ENCODE data around the gene CUTA.
"Not testable (repeated sequence)": the region's sequence is repeated elsewhere in the genome, so short reads cannot be mapped to it uniquely, and the experiment has no call there.

The CUTA gene

DNA sequence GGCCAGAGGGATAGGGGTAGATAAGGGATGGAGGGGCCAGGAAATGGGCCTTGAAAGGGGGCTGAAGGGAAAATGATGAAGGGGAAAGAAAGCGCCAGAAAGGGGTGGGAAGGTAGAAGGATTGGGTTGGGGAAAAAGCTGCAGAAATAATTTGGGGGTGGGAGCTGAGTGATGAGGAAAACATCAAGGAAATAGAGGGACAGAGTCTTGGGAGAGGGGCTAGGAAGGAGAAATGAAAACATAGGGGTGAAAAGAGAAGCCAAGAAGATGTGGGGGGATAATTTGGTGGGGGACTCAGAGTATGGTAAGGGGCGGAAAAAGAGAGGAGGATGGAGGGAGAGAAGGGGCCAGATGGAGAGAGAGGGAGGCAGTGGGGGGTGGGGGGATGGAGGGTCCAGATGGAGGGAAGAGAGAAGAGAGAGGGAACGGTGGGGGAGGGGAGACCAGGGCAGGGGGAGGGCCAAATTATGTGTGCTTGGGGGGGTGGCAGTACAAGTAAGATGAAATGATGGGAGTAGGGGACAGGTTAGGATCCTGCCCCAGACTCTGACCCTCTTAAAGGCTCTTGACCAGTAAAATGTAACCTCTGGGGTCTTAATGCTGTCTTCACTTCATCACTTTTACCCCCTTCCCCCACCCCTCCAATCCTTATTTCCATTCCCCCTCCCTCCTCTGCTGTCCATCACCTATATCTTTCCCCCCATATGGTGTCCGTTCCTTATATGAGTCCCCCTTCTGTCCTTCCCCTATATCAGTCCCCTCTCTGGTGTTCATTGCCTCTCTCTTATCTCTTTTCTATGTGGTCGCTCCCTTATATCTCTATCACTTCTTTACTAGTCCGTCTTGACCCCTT lies 2.8 kb upstream of the CUTA start:
- DNase-seq: no peak

DNA sequence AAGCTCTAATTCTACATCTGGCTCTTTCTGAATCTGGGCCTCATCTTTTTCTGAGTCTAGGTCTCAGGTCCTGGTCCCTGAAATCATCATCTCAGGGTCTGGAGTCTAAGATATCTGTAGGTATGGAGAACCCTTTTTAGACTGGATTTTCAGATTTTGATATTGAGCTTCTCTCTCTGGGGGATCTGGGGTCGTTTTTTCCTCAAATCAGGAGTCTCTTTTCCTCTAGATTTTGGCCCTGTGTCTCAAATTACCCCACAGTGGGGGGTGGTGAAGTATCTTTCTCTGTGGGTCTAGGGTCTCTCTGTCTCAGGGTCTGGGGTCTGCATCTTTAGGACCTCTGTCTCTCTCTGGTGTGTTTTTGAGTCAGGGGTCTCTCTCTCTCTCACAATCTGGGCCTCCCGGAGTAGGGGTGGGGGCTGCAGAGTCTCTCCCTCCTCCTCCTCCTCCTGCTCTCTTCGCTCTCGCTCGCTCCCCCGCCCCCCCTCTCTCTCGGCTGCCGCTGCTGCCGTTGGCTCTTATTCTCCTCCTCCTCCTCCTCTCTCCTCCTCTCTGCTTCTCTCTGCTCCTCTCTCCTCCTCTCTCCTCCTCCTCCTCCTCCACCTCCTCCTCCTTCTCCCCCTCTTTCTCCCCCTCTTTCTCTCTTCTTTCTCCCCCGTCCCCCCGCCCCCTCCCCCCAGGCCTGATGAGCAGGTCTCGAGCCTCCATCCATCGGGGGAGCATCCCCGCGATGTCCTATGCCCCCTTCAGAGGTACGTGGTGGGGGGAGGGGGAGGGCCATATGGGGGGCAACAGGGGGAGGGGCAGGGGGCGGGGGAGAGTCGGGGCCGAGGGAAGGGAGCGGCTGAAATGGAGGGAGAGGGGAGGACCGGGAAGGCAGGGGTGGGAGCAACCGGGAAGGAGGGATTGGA lies 1.9 kb upstream of the CUTA start, which contains the start of gene SYNGAP1:
Gene SYNGAP1, plus strand, starts transcription at position 486 of the 911 bp plus-strand sequence. Its CDS starts 200 bp downstream, at position 686.
- peak; percentile 72 for DNase-seq

DNA sequence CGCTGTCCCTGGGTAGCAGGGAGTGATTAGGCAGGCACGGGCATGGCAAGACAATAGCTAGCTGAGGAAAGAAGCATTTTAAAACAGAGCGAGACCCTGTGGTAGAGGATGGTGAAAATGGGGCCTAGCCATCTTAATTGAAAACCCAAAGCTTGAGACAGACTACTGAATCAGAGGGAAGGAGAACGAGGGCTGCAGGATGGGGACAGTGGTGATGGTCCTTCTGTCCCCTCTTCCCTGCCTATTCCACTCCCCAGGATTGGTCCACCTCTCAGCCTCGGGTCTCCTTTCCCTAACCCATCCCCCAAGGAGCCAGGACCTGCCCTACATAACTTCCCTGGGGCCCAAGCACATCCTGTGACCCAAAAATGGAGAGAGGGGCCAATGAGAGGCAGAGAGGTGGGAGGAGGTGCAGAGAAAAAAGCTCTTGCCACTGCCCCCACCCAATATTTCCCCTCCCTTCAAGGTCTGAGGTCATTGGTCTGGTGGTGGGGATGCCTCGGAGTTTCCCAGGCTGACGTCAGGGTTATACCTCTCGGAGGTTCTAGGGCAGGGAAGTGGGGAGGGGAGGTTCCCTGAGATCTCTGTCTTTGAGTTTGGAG lies 884 bp upstream of the CUTA start:
- peak; percentile 67 for DNase-seq

DNA sequence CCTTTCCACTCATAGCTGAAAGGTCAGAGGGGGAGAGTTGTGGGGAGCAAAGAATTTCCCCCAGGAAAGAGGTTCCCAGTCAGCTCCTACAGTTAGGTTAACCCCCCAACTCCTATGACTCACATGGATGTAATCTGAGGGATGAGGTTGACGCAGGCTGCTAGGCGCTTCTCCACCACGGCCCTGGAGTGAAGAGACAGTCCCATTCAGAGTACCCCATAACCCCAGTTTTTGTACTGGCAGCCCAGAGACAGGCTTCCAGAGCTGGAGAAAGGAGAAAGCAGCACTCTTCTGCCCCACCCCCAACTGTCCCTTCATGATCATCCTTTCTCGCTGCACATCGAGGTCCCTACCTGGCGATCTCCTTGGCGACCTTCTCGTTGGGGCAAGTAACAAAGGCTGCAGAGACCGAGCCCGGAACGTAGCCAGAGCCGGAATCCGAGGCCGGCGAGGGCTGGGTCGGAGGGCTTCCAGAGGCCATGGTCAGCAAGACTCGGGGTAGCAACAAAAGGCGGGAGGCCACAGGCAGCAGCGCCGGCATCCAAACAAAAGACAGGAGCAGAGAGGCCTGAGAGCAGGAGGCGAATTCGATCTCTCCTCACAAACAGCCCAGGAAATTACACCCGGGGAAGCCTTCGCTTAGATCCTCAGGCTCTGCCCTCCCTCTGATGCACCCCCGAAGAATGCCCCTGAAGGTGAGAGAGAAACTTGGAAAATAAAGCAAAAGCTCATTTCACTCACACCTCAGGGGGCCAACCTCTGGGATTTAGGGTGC lies 592 bp downstream of the CUTA start:
- peak; percentile 59 for DNase-seq

DNA sequence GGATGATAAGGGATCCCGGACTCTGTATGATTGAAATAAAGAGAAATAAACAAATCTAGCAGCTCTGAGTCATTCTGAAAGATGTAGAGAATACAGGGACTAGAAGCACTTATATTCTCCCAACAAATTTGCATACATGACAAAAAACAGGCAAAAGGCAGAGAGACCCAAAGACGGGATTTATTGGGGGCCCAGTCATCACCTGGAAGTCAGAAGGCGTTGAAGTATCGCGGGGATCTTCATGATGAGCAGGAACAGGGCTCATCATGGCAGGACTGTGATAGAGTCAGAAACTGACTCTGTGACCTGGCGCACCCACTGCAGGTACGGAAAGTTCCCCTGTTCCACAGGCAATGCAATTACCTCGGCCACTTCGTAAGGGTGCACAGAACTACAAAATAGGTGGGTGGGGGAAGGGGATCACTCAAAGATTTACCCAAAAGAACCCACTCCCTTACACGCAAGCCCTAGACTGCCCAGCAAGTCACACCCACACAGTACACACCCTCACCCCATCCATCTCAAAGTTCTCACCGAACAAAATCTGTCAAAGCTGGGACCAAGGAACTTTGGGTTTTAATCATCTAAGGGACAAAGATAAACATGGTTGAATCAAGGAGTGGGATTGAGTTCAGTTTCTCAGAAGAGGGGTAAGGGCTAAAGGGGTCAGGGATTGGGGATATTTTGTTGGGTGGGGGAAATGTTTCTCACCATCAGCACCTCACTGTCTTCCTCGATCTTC lies 1.4 kb downstream of the CUTA start:
- DNase-seq: peak; percentile 58

DNA sequence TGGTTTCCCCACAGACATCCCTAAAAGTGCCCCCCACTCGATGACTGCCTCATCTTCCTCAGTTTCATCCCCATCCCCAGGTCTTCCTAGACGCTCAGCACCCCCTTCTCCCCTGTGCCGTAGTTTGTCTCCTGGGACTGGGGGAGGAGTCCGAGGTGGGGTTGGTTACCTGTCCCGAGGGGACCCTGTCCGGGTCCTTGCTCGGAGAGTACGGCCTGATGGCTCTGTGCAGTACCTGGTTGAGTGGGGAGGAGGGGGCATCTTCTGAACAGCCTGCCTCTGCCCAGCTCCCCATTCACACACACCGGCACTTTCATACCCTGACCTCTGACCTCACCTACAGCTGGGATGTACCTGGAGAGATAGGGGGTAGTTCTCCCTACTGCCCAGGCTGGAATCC lies 2.1 kb downstream of the CUTA start:
- no peak for DNase-seq

DNA sequence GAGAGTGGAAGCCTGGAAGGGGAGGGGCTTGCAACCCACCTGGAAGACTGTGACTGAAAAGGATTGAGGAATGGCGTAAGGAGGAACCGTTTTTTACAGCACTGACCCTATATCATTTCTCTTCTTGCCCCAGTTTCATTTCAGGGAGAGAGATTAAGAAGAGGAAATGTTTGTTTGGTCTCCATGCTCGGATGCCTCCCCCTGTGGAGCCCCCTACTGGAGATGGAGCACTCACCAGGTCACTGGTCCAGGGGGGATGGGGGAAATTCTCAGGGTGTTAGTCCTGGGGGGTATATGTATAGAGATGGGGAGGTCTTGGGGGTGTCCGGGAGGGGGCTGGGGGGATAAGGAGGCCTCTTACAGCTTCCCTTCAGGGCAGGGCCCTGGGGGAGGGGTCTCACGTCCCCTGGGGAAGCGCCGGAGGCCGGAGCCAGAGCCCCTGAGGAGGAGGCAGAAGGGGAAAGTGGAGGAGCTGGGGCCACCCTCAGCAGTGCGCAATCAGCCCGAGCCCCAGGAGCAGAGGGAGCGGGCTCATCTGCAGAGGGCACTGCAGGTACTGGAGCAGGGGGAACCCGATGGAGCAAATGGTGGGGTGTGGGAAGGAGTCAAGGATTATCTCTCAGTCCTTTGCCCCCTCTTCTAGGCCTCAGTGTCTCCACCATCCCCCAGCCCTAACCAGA lies 3.2 kb downstream of the CUTA start:
- no peak for DNase-seq

DNA sequence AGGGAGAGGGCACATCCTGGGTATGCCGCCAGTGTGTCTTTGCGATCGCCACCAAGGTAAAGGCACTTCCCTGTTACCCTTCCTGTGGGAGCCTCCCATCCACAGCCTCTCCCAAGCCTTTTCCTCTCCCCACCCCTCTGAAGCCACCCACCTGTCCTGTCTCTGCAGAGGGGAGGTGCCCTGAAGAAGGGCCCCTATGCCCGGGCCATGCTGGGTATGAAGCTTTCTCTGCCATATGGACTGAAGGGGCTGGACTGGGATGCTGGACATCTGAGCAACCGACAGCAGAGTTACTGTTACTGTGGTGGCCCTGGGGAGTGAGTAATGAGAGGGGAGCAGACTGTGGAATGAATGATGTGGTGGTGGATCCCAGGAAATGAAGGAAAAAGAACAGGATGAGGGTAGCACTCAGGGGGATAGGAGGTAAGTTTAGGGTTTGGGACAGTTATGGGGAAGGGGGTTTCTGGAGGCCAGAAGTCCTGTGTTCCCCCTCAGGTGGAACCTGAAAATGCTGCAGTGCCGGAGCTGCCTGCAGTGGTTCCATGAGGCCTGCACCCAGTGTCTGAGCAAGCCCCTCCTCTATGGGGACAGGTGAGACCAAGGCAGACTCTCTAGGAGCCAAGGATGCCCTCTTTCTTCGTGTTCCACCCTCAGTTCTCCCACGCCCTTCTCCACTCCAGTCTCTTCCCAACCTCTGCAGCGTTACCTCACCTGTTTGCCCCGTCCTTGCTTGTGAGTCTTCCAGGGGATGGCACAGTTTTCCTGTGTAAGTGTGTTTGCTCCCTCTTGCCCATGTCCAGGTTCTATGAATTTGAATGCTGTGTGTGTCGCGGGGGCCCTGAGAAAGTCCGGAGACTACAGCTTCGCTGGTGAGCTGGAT lies 4.4 kb downstream of the CUTA start:
- DNase-seq: no peak

DNA sequence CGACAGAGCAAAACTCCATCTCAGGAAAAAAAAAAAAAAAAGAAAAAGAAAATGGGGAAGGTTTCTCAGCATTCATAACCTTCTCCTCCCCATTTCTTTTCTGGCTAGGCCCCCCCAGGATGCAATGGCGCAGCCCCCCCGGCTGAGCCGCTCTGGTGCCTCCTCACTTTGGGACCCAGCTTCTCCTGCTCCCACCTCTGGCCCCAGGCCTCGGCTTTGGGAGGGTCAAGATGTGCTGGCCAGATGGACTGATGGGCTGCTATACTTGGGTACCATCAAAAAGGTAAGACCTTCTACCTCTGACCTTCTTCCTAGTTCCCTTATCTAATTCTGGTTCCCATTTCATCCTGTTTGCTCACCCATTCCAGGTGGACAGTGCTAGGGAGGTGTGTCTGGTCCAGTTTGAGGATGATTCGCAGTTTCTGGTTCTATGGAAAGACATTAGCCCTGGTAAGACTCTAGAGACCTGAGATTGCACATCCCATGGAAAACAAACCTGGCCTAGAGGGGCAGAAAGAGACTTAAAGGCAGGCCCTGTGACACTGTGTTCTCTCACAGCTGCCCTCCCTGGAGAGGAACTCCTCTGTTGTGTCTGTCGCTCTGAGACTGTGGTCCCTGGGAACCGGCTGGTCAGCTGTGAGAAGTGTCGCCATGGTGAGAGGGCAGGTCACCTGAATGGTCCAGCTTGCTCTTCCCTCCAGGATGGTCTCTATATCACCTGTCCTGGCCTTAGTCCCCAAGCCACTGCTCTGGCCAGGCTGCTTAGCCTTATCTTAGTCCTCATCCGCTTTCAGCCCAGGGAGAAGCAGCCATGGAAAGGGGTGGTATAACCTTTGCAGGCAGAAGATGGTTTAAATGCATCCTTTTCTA lies 5.5 kb downstream of the CUTA start:
- no peak for DNase-seq

DNA sequence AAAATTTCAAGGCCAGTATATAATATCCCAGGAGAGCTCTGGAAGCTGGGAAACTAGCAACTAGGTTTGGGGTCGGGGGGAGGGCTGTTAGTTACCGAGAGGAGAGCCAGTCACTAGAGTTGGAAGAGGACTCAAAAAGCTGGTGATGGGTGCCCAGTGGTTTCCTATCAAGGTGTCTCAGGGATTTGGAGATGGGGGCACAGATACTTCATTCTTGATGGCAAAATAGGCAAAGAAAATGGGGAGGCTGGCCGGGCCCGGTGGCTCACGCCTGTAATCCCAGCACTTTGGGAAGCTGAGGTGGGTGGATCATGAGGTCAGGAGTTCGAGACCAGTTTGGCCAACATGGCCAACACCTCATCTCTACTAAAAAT lies 6.3 kb downstream of the CUTA start:
- DNase-seq: no peak

DNA sequence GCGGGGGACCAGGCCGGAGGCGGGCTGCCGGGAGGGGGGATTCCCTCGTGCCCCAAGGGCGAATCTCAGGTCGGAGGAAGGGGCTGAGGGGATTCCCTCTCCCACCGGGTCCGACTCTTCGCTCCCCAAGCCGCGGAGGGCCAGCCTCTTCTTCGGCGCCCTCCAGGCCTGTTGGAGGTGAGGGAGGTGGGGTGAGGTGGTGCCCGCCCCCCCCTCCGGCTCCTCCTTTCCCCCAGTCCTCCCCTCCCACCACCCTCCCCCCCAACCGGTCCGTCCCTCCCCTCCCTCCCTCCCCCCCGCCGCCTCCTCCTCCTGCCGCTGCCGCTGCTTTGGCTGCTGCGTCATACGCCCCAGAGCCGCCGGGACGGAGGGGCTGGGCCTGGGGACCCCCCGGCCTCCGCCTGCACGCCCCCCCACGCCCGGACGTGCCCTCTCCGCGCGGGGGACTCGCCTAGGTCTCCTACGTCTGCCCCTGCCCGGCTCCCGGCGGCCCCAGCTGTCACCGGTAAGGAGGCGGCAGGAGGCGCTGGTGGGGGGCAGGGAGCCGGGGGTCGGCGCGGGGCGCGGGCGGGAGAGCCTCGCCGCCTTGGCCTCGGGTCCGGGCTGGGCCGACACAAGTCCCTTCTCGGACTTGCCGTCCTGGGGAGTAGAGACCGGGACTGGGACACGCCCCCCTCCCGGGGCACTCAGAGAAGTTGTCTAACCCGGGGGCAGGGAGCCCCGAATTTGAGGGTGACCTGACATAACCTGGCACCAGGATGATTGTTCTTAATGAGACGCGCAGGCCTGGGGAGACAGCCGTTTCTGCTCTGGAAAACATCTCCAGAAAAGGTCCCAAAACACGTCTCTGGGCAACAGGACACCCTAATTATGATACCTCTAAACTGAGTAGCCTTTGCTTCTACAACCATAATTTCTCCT lies 6.9 kb downstream of the CUTA start, which contains the start of gene PHF1:
Gene PHF1, plus strand, starts transcription at position 304 of the 921 bp plus-strand sequence. CDS start 1,250 bp downstream, outside the sequence.
- DNase-seq: peak; percentile 83

DNA sequence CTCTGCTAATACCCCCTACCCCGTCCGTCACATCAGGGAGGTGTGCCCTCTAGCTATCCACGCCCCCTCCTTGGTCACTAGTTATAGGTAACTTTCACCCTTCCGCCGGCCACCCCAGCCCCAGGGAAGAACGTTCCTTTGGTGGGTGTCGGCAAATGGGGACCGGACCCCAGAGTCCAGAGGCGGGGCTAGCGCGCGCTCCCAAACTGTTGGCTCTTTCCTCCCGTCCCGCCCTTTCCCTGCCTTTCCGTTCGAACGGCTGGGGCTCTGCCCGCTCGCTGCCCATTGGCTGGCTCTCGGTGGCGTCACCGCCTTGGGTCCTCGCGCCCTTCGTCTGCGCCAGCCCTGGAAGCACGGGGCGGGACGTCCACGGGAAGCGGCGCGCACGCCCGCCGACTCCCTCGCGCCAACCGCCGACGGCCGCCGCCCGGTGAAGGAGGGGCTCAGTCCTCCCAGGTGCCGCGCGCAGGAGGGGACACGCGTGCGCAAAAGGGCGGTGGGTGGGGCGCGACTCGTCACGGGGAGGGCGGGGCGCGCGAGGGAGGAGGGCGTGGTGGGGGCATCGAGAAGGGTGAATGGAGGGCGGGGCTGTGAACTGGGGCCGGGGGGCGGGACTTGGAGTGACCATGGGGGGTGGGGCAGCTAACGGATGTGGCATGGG lies 7.7 kb downstream of the CUTA start:
- DNase-seq: peak; percentile 99

DNA sequence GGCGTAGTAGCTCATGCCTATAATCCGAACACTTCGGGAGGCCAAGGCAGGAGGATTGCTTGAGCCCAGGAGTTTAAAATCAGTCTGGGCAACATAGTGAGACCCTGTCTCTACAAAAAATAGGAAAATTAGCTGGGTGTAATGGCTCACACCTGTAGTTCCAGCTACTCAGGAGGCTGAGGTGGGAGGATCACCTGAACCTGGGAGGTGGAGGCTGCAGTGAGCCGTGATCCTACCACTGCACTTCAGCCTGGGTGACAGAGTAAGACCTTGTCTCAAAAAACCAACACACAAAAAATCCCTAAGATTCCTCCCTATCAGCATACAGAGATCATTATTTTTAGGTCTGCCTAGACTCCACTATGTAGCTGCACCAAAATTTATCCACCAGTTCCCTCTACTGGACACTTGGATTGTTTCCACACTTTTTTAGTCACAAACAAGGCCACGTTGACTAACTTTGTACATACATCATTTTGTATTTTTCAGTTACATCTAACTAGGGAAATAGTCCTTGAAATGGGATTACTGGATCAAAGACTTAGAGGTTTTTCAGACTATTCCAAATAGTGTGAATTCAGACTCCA lies 10.7 kb downstream of the CUTA start:
- DNase-seq: no peak

DNA sequence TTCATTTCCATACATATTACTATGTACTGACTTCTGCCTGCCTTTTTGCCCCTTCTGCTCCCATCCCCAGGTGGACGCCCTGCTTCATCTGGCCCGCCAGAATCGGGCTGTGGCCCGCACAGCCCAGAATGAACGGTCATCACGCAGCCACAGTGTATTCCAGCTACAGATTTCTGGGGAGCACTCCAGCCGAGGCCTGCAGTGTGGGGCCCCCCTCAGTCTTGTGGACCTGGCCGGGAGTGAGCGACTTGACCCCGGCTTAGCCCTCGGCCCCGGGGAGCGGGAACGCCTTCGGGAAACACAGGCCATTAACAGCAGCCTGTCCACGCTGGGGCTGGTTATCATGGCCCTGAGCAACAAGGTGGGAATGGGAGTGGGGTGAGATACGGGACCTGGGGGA lies 11.8 kb downstream of the CUTA start:
- no peak for DNase-seq

DNA sequence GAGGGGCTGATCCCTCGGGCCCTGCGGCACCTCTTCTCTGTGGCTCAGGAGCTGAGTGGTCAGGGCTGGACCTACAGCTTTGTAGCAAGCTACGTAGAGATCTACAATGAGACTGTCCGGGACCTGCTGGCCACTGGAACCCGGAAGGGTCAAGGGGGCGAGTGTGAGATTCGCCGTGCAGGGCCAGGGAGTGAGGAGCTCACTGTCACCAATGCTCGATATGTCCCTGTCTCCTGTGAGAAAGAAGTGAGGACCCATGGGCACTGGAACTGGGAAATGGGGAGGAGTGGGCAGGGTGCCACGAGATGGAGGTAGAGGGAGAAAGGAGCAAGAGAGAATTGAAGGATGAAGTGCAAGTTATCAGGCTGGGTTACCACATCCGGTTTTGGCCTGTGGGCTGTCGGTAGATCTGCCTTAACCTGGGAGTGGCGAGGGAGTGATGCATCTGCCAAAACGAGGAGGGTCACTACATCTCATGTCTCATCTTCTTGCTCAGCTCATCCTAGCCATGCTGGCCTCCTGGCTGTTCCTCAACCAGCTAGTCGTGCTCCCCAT lies 12.4 kb downstream of the CUTA start:
- no peak for DNase-seq

DNA sequence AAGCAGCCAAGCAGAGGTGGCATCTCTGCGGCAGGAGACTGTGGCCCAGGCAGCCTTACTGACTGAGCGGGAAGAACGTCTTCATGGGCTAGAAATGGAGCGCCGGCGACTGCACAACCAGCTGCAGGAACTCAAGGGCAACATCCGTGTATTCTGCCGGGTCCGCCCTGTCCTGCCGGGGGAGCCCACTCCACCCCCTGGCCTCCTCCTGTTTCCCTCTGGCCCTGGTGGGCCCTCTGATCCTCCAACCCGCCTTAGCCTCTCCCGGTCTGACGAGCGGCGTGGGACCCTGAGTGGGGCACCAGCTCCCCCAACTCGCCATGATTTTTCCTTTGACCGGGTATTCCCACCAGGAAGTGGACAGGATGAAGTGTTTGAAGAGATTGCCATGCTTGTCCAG lies 13.0 kb downstream of the CUTA start:
- no peak for DNase-seq

DNA sequence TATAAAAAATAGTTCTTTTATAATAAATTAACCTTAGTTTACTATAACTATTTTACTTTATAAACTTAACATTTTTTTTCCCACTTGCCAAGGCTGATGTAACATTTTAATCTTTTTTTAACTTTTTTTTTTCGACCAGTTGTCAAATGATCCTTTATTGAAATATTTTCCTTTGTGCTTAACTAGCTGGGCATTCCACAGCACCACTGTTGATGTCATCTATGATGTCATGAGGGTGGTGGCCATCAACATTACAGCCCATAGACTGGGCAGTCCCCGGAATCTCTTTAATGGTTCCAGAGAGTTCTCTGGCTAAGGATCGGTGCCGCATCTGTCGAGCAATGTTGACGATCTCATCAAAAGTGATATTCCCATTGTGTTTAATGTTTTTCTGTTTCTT lies 18.0 kb downstream of the CUTA start:
- DNase-seq: not testable (repeated sequence)

Measured in activated CD8-positive, alpha-beta memory T cell treated with anti-CD3 and anti-CD28 coated beads, Interleukin-2, amount 50 U/mL, for 48 hours (primary cell).